ENCODE data around the gene POLDIP3.

GRCh38 chr22:42636506-42636905 is 21.8 kb upstream of the POLDIP3 start:
- no peak for TF ChIP-seq CTCF (IDR thresholded peaks at IDR 0.05; ENCODE audit: insufficient read depth, low read length, poor library complexity, severe bottlenecking)
- no peak for TF ChIP-seq EZH2phosphoT487 (conservative IDR thresholded peaks at IDR 0.05; ENCODE audit: low read length)

Measured in SU-DHL-6 (cell line).